Measurements from ENCODE around the gene ATP6V1E1. TPM values are rescaled to one million over a fixed set of nuclear protein-coding genes. Genes with fewer than 3 reads are reported as not detected.
"Not testable (repeated sequence)": the region's sequence is repeated elsewhere in the genome, so short reads cannot be mapped to it uniquely, and the experiment has no call there.

The ATP6V1E1 gene
- total RNA-seq, 2 donors from 2014 or later: 38.1 to 58.7 TPM

- peak overlapping the region; percentile 97 to 99 (median 98) for H3K27ac ChIP-seq
- H3K36me3 ChIP-seq (replicated peaks in 1 of 2; ENCODE audit: insufficient read depth in 1 of 2, low read depth in 2 of 2): no peaks in the 10 kb centered on the region
- TF ChIP-seq CTCF (IDR thresholded peaks at IDR 0.05) (no peak), POLR2A (IDR thresholded peaks at IDR 0.05) (no peak)
- WGBS, 2 donors: 2 to 3% methylated on average over 8 of the region's 8 CpGs
- H3K27me3 ChIP-seq: no peaks in the 10 kb centered on the region
- no peaks in the 10 kb centered on the region for H3K9me3 ChIP-seq
- ATAC-seq (peak; percentile 33), DNase-seq (peak; percentile 32 to 56 (median 36))
- H3K4me1 ChIP-seq: peaks cover 21% of the 10 kb centered on the region
- intact Hi-C loops (cut with DNase I): no loop called here
- peak overlapping the region; percentile 74 to 76 for H3K4me3 ChIP-seq
These were observed 10.7 kb upstream of the ATP6V1E1 start for GRCh38 chr22:17639247-17639741.

GRCh38 chr22:17638432-17639246 is 10.1 kb upstream of the ATP6V1E1 start, which contains the start of gene BCL2L13:
TSS of gene BCL2L13 (plus strand) at chr22:17638757. CDS start at chr22:17655712, 16,955 bp downstream.
- Histone ChIP-seq H3K27me3 (no peaks in the 10 kb centered on the region), H3K4me1 (peaks cover 21% of the 10 kb centered on the region), H3K4me3 (peak within 1 kb of the TSS; percentile 74 to 76), H3K27ac (peak within 1 kb of the TSS; percentile 97 to 99 (median 98)), H3K9me3 (no peaks in the 10 kb centered on the region), H3K36me3 (replicated peaks in 1 of 2; ENCODE audit: insufficient read depth in 1 of 2, low read depth in 2 of 2) (no peaks in the 10 kb centered on the region)
- DNase-seq (peak; percentile 93 to 95 (median 94)), ATAC-seq (peak; percentile 98)
- TF ChIP-seq CTCF (IDR thresholded peaks at IDR 0.05) (peak in 4 of 7 experiments; percentile 22 to 29 (median 26)), POLR2A (IDR thresholded peaks at IDR 0.05) (peak; percentile 97 to 99 (median 99))
- intact Hi-C loops (cut with DNase I): no loop called here
- 0 to 1% methylated on average over 20 to 69 of the region's 70 CpGs for WGBS, 2 donors

GRCh38 chr22:17638182-17638431 is 9.6 kb upstream of the ATP6V1E1 start:
- H3K9me3 ChIP-seq: no peaks in the 10 kb centered on the region
- intact Hi-C loops (cut with DNase I): no loop called here
- H3K36me3 ChIP-seq (replicated peaks in 1 of 2; ENCODE audit: insufficient read depth in 1 of 2, low read depth in 2 of 2): no peaks in the 10 kb centered on the region
- ATAC-seq: peak; percentile 46
- H3K4me3 ChIP-seq: peak overlapping the region; percentile 74 to 76
- peak in 1 of 7 experiments; percentile 3 for TF ChIP-seq CTCF (IDR thresholded peaks at IDR 0.05)
- TF ChIP-seq POLR2A (IDR thresholded peaks at IDR 0.05): no peak
- H3K4me1 ChIP-seq: peaks cover 21% of the 10 kb centered on the region
- WGBS, 2 donors: 0 to 3% methylated on average over 7 to 10 of the region's 10 CpGs
- peak overlapping the region; percentile 97 to 99 (median 98) for H3K27ac ChIP-seq
- no peaks in the 10 kb centered on the region for H3K27me3 ChIP-seq
- no peak for DNase-seq

GRCh38 chr22:17637490-17638181 is 9.1 kb upstream of the ATP6V1E1 start:
- Histone ChIP-seq H3K4me3 (peak overlapping the region in 1 of 2 donors; percentile 76), H3K4me1 (peaks cover 21% of the 10 kb centered on the region), H3K9me3 (no peaks in the 10 kb centered on the region), H3K27ac (peak overlapping the region; percentile 97 to 99 (median 98)), H3K36me3 (replicated peaks in 1 of 2; ENCODE audit: insufficient read depth in 1 of 2, low read depth in 2 of 2) (no peaks in the 10 kb centered on the region), H3K27me3 (no peaks in the 10 kb centered on the region)
- DNase-seq (no peak), ATAC-seq (no peak)
- intact Hi-C loops (cut with DNase I): no loop called here
- TF ChIP-seq CTCF (IDR thresholded peaks at IDR 0.05): no peak
- TF ChIP-seq POLR2A (IDR thresholded peaks at IDR 0.05): no peak
- WGBS, 2 donors: 42 to 47% methylated on average over 10 of the region's 10 CpGs

GRCh38 chr22:17636850-17637249 is 8.3 kb upstream of the ATP6V1E1 start:
- 79 to 91% methylated on average over 8 to 10 of the region's 10 CpGs for WGBS, 2 donors
- H3K4me1 ChIP-seq: peaks cover 21% of the 10 kb centered on the region
- not testable (repeated sequence) for H3K27ac ChIP-seq

More at GRCh38 chr22:17636850-17637249, 8.3 kb upstream of the ATP6V1E1 start:
- intact Hi-C loops (cut with DNase I); H3K27me3 ChIP-seq; H3K9me3 ChIP-seq; DNase-seq; H3K36me3 ChIP-seq (replicated peaks in 1 of 2; ENCODE audit: insufficient read depth in 1 of 2, low read depth in 2 of 2); ATAC-seq; H3K4me3 ChIP-seq: not testable (repeated sequence)

Measured in body of pancreas (tissue), 4 donors.